Measurements from ENCODE around the gene CALHM1. TPM values are rescaled to one million over a fixed set of nuclear protein-coding genes. Genes with fewer than 3 reads are reported as not detected.

The CALHM1 gene
- total and polyA plus RNA-seq, 2 of the 13 experiments (the other 11 are each of a cell fraction or from before 2014, with no cell fraction given) = 0.04 TPM; not detected in 1

GRCh38 chr10:103441611-103442010 lies 17.1 kb downstream of the CALHM1 start:
- H3K9ac ChIP-seq (ENCODE audit: insufficient read depth, low read depth, low read length) = no peak overlapping the region
- CTCF ChIA-PET (ENCODE audit: low intra/inter-chr PET ratio, low total read pairs) = no interaction called here
- H3K79me2 ChIP-seq (ENCODE audit: insufficient read depth, low read length) = no peaks in the 10 kb centered on the region
- peaks cover 43 to 84% of the 10 kb centered on the region in 2 experiments for H3K36me3 ChIP-seq (replicated peaks in 1 of 2; ENCODE audit: control insufficient read depth in 1 of 2, insufficient read depth in 2 of 2, low read length in 2 of 2)
- no peak overlapping the region for H3K4me3 ChIP-seq (replicated peaks in 1 of 3; ENCODE audit: insufficient read depth in 1 of 3, low read depth in 2 of 3, low read length in 3 of 3)
- intact Hi-C loops (cut with micrococcal nuclease; ENCODE audit: unreplicated experiment) (no loop called here), in situ Hi-C loops (cut with HindIII; ENCODE audit: extremely low pct_ligation_motif_present, low pct_unique_long_range_greater_than_20kb) (no loop called here)
- ATAC-seq (no peak), DNase-seq (ENCODE audit: low spot score) (no peak), FAIRE-seq (no peak)
- no peaks in the 10 kb centered on the region for H3K27me3 ChIP-seq (ENCODE audit: control insufficient read depth in 1 of 2, insufficient read depth in 2 of 2, low read length in 2 of 2)
- peaks cover 21% of the 10 kb centered on the region for H3K4me1 ChIP-seq (ENCODE audit: insufficient read depth, low read length)
- no peak overlapping the region for H3K4me2 ChIP-seq (ENCODE audit: low read depth, low read length)
- POLR2A ChIA-PET = no interaction called here
- no peak overlapping the region for H2AFZ ChIP-seq (ENCODE audit: low read length)
- H3K27ac ChIP-seq (ENCODE audit: extremely low read length, insufficient read depth, low read length) = no peak overlapping the region
- no peaks in the 10 kb centered on the region for H3K9me3 ChIP-seq (ENCODE audit: low read length)
- WGBS (ENCODE audit: low lambda C conversion rate) = 82% methylated on average over 8 of the region's 8 CpGs
- H4K20me1 ChIP-seq (ENCODE audit: insufficient read depth, low read length) = no peaks in the 10 kb centered on the region
- BruUV-seq (replicated peaks) = no TSS peak
- TF ChIP-seq MXD3 (CRISPR knock-in tag; IDR thresholded peaks at IDR 0.05) (no peak), ZNF12 (CRISPR knock-in tag; IDR thresholded peaks at IDR 0.05) (no peak), HIVEP1 (CRISPR knock-in tag; IDR thresholded peaks at IDR 0.05) (no peak), ZNF646 (CRISPR knock-in tag; IDR thresholded peaks at IDR 0.05) (no peak), TFAP4 (IDR thresholded peaks at IDR 0.05; ENCODE audit: borderline replicate concordance, low read depth) (no peak), ZNF639 (CRISPR knock-in tag; conservative IDR thresholded peaks at IDR 0.05) (no peak), ZBTB8A (CRISPR knock-in tag; IDR thresholded peaks at IDR 0.05; ENCODE audit: borderline replicate concordance, low read depth) (no peak), HHEX (CRISPR knock-in tag; IDR thresholded peaks at IDR 0.05) (no peak), ZNF776 (CRISPR knock-in tag; IDR thresholded peaks at IDR 0.05) (no peak)

Measured in HepG2 (cell line).